IPS DF 6.9 (cell line): Measurements from ENCODE around the gene DAGLA.

Experiments used
- DNase-seq: peaks from one replicate; pipeline ENCODE4 v3.0.0-alpha.2; 2013; ENCODE audit warnings: low read depth, low spot score
- H3K27ac ChIP-seq: one replicate; pipeline ENCODE4 v1.5.1; 2013; ENCODE audit warnings: low read length, control low read depth
- H3K27me3 ChIP-seq: 2 replicates; pipeline ENCODE4 v1.6.1; 2013; ENCODE audit warnings: mild to moderate bottlenecking, low read length; ENCODE audit not compliant: control insufficient read depth, insufficient read depth
- H3K36me3 ChIP-seq: 2 replicates; pipeline ENCODE4 v1.6.1; 2013; ENCODE audit warnings: low read length; ENCODE audit not compliant: control insufficient read depth, insufficient read depth
- H3K4me1 ChIP-seq: 2 replicates; pipeline ENCODE4 v1.6.1; 2013; ENCODE audit warnings: low read length; ENCODE audit not compliant: control insufficient read depth, insufficient read depth
- H3K4me3 ChIP-seq: 2 replicates; pipeline ENCODE4 v1.5.1; 2013; ENCODE audit warnings: mild to moderate bottlenecking, low read length
- H3K9me3 ChIP-seq: 2 replicates; pipeline ENCODE4 v1.6.1; 2013; ENCODE audit warnings: low read length, inconsistent platforms; ENCODE audit not compliant: control insufficient read depth, insufficient read depth
- WGBS: extraction: QIAGEN DNeasy Blood & Tissue Kit; methylation state at CpG from one replicate; pipeline ENCODE4 v1.1.7; 2013; ENCODE audit warnings: mixed read lengths, missing lambda C conversion rate; ENCODE audit not compliant: insufficient read length, insufficient coverage; 5-methylcytosine and 5-hydroxymethylcytosine counted together

DAGLA gene

GRCh38 chr11:61771985-61772455 lies 91.8 kb downstream of the DAGLA start:
- no peaks in the 10 kb centered on the region for H3K27me3 ChIP-seq
- H3K4me1 ChIP-seq = peaks cover 12% of the 10 kb centered on the region
- no peaks in the 10 kb centered on the region for H3K36me3 ChIP-seq
- H3K9me3 ChIP-seq = no peaks in the 10 kb centered on the region
- H3K27ac ChIP-seq = no peak overlapping the region
- DNase-seq = no peak
- no peak overlapping the region for H3K4me3 ChIP-seq
- no CpG with 5 or more reads among the region's 7 CpGs for WGBS

GRCh38 chr11:61773356-61773755 lies 93.2 kb downstream of the DAGLA start:
- no peaks in the 10 kb centered on the region for H3K27me3 ChIP-seq
- no peaks in the 10 kb centered on the region for H3K36me3 ChIP-seq
- no peak overlapping the region for H3K27ac ChIP-seq
- peaks cover 15% of the 10 kb centered on the region for H3K4me1 ChIP-seq
- no peaks in the 10 kb centered on the region for H3K9me3 ChIP-seq
- no CpG with 5 or more reads among the region's 10 CpGs for WGBS
- H3K4me3 ChIP-seq = no peak overlapping the region
- no peak for DNase-seq

- no peak overlapping the region for H3K4me3 ChIP-seq
- no CpG with 5 or more reads among the region's 18 CpGs for WGBS
Observed at GRCh38 chr11:61773809-61774208, 93.6 kb downstream of the DAGLA start.

GRCh38 chr11:61774411-61774810 lies 94.2 kb downstream of the DAGLA start:
- DNase-seq = no peak
- no CpG with 5 or more reads among the region's 12 CpGs for WGBS
- Histone ChIP-seq H3K4me3 (no peak overlapping the region), H3K36me3 (no peaks in the 10 kb centered on the region), H3K4me1 (peaks cover 15% of the 10 kb centered on the region), H3K9me3 (no peaks in the 10 kb centered on the region), H3K27ac (no peak overlapping the region), H3K27me3 (no peaks in the 10 kb centered on the region)

More at GRCh38 chr11:61773809-61774208, 93.6 kb downstream of the DAGLA start:
- H3K36me3 ChIP-seq = no peaks in the 10 kb centered on the region
- peaks cover 15% of the 10 kb centered on the region for H3K4me1 ChIP-seq
- H3K9me3 ChIP-seq = no peaks in the 10 kb centered on the region
- no peaks in the 10 kb centered on the region for H3K27me3 ChIP-seq
- no peak for DNase-seq
- H3K27ac ChIP-seq = no peak overlapping the region

- WGBS = no CpG with 5 or more reads among the region's 6 CpGs
- no peak overlapping the region for H3K4me3 ChIP-seq
Observed at GRCh38 chr11:61775106-61775505, 94.9 kb downstream of the DAGLA start.

GRCh38 chr11:61775606-61776554 lies 95.7 kb downstream of the DAGLA start:
- no peak for DNase-seq
- WGBS = 100% methylated on average over 2 of the region's 20 CpGs
- no peaks in the 10 kb centered on the region for H3K36me3 ChIP-seq
- H3K27me3 ChIP-seq = no peaks in the 10 kb centered on the region
- peaks cover 11% of the 10 kb centered on the region for H3K4me1 ChIP-seq
- H3K4me3 ChIP-seq = no peak overlapping the region
- no peak overlapping the region for H3K27ac ChIP-seq
- no peaks in the 10 kb centered on the region for H3K9me3 ChIP-seq

More at GRCh38 chr11:61775106-61775505, 94.9 kb downstream of the DAGLA start:
- H3K9me3 ChIP-seq = no peaks in the 10 kb centered on the region
- H3K27me3 ChIP-seq = no peaks in the 10 kb centered on the region
- no peak for DNase-seq
- no peak overlapping the region for H3K27ac ChIP-seq
- H3K4me1 ChIP-seq = peaks cover 11% of the 10 kb centered on the region
- H3K36me3 ChIP-seq = no peaks in the 10 kb centered on the region

GRCh38 chr11:61776561-61777075 lies 96.4 kb downstream of the DAGLA start:
- no peak overlapping the region for H3K4me3 ChIP-seq
- no peaks in the 10 kb centered on the region for H3K36me3 ChIP-seq
- H3K4me1 ChIP-seq = peaks cover 11% of the 10 kb centered on the region
- no peaks in the 10 kb centered on the region for H3K9me3 ChIP-seq
- H3K27me3 ChIP-seq = no peaks in the 10 kb centered on the region
- no peak for DNase-seq
- no peak overlapping the region for H3K27ac ChIP-seq
- WGBS = no CpG with 5 or more reads among the region's 9 CpGs

- H3K4me3 ChIP-seq = no peak overlapping the region; the same call in 1 of the 2 replicates
- no peak overlapping the region for H3K27ac ChIP-seq
- H3K9me3 ChIP-seq = no peaks in the 10 kb centered on the region
- H3K36me3 ChIP-seq = no peaks in the 10 kb centered on the region
- no peaks in the 10 kb centered on the region for H3K27me3 ChIP-seq
- H3K4me1 ChIP-seq = peaks cover 7% of the 10 kb centered on the region
- WGBS = no CpG with 5 or more reads among the region's 67 CpGs
- no peak for DNase-seq
Observed at GRCh38 chr11:61777234-61778090, 97.3 kb downstream of the DAGLA start.

- WGBS = no CpG with 5 or more reads among the region's 11 CpGs
- Histone ChIP-seq H3K27ac (no peak overlapping the region), H3K4me3 (no peak overlapping the region), H3K36me3 (no peaks in the 10 kb centered on the region), H3K4me1 (peaks cover 7% of the 10 kb centered on the region; the same call in 1 of the 2 replicates), H3K9me3 (no peaks in the 10 kb centered on the region), H3K27me3 (no peaks in the 10 kb centered on the region)
- DNase-seq = no peak
Observed at GRCh38 chr11:61778357-61778886, 98.2 kb downstream of the DAGLA start.
